ENCODE data around the gene ZCRB1.

ZCRB1 gene

DNA sequence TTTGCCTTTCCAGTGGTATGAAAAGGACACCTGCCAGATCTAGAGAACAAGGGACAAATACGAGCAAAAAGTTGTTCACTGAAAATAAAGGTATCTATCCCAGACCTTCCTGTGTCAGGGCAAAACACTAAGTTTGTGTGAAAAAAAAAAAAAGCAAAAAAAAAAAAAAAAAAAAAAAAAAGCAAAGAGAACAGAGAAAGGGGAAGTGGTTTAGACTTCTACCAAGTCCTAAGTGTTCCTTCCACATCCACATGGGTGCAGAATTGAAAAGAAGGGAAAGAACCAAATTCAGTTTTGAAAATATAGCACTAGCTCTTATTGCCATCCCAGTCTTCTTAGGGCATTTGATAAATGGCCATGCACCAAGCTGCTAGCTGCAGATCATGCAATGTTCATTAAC, 41.7 kb downstream of the ZCRB1 start:
- FAIRE-seq (peak; percentile 64), DNase-seq (ENCODE audit: extremely low spot score, insufficient read length, low read depth) (no peak)

DNA sequence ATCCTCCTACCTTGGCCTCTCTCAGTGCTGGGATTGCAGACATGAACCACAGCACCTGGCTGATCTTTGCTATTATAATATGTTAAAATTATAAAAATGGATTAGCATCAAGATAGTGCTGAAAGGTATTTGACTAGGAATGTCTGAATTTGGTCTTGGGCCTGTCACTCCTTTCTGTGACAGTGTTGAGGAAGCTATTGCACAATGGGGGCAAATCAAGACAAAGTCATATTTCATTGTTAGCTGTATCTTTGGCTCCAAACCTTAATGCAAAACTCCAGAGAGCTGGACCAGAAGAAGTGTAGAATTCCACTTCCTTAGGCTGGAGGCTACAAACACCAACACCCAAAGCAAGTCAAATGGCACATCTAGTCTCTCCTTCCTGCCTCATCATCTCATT, 42.2 kb downstream of the ZCRB1 start:
- DNase-seq (ENCODE audit: extremely low spot score, insufficient read length, low read depth) (no peak), FAIRE-seq (no peak)

DNA sequence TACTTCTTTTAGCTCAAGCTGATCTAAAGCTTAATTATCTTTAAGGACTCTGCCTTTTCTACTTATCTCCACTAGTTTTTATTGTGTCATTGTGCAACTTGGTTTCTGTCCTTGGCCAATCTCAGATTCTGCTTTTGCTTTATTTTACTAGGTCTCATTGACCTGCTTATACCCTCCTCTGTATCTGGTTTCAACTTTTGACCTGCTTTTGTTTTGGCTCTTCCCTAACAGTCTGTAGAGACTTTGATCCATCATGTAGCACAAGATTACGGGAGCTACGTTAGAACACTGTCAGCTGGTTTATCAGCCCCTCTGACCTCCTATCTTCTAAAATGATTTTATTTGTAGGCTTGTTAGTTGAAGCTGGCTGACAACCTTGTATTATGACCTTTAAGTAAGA, 43.6 kb downstream of the ZCRB1 start:
- no peak for DNase-seq (ENCODE audit: extremely low spot score, insufficient read length, low read depth)
- FAIRE-seq = no peak

DNA sequence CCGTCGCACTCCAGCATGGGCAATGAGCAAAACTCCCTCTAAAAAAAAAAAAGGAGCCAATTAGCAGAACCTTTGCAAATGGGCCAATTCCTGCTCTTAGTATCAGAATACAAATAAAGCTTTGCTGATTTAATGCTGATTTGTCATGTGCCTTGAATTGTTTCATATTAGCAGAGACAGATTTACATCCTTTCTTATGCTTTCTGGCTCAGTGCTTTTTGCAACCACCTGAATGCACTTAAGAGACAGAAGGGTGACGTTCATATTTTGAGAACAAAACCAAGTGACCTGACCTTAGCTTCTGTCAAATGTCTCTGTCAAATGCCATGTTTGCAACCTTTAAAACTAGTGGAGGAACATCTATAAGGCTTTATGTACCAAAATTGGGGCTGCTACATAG, 44.0 kb downstream of the ZCRB1 start:
- DNase-seq (ENCODE audit: extremely low spot score, insufficient read length, low read depth) (no peak), FAIRE-seq (no peak)

DNA sequence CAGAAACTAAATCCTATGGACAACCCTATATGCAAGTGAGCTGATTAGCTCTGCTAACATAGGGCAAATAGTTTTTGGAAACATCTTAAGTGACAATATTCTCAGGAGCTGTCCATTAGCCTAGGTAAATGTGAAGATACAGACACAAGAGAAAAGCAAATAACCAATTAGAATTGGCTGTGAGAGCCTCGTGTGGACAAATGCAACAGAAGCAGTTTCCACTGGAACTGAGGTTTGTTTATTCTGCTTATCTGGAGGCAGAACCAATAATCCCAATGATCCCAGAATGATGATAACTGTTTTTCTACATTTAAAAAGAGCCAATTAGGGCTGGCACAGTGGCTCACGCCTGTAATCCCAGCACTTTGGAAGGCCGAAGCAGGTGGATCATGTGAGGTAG, 44.6 kb downstream of the ZCRB1 start:
- FAIRE-seq (no peak), DNase-seq (ENCODE audit: extremely low spot score, insufficient read length, low read depth) (no peak)

DNA sequence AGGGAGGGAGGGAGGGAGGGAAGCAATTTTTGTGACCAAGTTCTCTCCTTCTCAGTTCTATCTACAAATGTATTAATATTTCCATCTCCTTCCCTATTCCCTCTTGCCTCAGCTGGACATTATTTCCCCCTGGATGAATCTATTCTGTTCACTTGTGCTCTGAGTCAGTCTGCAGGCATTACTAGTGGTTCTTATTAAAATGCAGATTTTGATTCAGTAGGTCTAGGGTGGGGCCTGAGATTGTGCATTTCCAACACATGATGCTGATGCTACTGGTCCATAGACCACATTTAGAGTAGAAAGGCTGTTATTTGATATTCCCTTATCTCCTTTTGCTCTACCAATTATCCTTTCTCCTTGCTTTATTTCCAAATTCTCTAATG, 47.8 kb downstream of the ZCRB1 start:
- FAIRE-seq (no peak), DNase-seq (ENCODE audit: extremely low spot score, insufficient read length, low read depth) (no peak)

DNA sequence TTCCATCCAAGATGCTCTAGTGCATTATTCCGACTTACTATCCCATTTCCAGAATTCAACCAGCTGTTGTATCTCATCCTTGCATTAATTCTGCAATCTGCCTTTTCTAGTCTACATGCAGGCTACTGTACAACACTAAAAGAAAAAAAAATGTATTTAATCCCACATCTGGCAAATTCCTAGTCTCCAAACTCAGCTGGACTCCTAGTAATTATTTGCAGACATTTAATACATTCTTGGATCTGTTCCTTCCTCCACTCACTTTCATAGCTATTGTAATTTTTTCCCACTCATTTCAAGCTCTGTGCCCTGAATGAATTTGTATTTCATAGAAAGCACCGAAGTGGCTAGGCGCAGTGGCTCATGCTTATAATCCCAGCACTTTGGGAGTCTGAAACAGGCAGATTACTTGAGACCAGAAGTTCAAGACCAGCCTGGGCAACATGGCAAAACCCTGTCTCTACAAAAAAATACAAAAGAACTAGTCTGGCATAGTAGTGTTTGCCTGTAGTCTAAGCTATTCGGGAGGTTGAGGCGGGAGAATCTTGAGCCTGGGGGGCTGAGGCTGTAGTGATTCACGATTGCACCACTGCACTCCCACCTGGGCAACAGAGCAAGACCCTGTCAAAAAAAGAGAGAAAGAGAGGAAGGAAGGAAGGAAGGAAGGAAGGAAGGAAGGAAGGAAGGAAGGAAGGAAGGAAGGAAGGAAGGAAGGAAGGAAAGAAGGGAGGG, 48.3 kb downstream of the ZCRB1 start:
- DNase-seq (ENCODE audit: extremely low spot score, insufficient read length, low read depth) (no peak), FAIRE-seq (no peak)

DNA sequence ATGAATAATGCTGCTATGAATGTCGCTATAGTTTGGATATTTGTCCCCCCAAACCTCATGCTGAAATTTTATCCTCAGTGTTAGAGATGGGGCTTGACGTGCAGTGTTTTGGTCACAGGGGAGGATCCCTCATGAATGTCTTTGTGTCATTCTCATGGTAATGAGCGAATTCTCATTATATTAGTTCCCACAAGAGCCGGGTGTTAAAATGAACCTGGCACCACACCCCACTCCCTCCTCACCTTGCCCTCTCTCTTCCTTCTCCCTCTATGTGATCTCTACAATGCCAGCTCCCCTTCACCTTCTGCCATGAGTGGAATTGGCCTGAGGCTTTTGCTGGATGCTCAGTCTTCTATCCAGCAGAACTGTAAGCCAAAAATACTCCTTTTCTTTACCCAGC, 50.4 kb downstream of the ZCRB1 start:
- no peak for FAIRE-seq
- no peak for DNase-seq (ENCODE audit: extremely low spot score, insufficient read length, low read depth)

DNA sequence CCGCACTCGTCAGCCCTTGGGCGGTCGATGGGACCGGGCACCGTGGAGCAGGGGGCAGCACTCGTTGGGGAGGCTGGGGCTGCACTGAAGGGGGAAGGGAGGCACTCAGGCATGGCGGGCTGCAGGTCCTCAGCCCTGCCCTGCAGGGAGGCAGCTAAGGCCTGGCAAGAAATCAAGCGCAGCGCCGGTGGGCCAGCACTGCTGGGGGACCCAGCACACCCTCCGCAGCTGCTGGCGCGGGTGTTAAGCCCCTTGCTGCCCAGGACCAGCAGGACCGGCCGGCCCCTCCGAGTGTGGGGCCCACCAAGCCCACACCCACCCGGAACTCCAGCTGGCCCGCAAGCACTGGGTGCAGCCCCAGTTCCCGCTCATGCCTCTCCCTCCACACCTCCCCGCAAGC, 52.2 kb downstream of the ZCRB1 start:
- DNase-seq (ENCODE audit: extremely low spot score, insufficient read length, low read depth) = no peak
- FAIRE-seq = no peak

DNA sequence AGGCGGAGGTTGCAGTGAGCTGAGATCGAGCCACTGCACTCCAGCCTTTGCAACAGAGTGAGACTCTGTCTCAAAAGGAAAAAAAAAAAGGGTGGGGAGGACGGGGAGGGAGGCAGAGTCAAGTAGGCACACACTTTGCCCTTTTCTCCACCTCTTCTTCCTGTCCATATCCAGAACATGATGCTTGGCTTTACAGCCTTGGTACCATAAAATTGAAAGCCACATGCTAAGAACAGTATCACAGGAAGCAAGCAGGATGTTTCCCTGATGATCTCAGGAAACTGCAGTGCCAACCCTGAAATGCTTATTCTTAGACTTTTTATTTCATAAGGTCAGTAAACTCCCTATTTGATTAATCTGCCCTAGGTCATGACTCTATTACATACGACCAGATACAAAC, 55.3 kb downstream of the ZCRB1 start:
- no peak for DNase-seq (ENCODE audit: extremely low spot score, insufficient read length, low read depth)
- FAIRE-seq = no peak

DNA sequence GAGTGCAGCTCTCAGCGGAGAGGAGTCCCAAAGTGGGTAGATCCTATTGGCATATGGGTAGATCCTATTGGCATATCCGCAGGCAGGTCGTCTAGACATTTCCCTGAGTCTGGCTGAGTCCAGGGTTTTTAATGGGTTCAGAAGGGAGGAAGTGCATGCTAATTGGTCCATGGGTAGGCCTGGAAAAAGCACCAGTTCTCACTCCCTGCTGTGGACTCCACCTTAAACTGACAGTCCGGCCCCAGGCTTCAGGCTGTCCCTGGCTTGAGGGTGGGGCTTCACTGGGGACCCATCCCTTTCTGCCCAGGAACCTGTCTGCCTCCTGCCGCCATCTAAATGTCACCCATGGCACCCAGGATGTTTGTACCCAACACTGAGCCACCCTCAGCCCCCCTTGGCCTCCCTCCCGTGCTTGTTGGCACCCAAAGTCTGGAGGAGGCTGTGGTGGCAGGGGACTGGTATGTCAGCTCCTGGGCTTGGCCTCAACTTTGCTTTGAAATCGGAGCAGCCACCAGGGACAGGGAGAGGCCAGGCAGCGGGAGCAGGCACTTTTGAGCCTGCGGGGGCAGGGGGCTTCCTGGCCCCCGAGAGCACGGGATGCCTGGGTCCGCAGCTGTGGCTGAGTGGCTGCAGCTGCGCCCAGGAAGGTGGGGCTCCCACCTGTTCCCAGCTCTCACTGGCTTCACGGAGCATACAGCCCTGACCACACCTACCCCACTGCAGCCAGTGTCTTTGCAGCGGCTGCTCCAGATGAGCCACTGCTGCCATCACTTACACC, 58.3 kb downstream of the ZCRB1 start:
- no peak for FAIRE-seq

DNA sequence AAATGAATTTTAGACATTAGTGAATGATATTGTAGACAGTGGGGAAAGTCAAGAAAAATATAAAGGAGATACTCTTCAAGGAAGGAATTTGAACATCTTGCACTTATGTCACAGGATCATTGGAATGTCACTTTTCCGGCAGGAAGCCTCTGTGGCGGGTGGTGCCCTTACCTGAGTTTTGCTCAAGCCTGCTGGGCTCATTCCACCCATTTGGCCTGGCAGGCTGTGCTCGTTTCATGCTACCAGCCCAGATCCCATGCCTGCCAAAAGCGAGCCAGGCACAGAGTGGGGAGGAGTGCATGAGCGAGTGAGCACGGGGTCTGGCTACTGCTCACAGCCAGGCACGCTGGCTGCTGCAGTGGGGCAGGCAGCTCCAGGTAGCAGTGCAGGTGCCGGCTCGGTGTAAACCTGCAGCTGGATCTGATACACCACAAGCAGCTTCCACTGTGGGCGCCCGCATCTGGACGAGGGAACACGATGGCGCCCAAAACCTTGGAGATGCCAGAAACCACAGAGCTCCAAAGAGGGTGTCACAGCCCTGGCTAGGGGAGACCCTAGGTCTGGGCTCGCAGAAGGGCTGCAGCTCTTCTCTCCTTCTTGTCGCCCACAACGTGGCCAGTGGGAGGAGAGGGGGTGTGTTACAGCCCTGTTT, 59.2 kb downstream of the ZCRB1 start:
- no peak for FAIRE-seq
- no peak for DNase-seq (ENCODE audit: extremely low spot score, insufficient read length, low read depth)

More for the DNA sequence above, 58.3 kb downstream of the ZCRB1 start:
- no peak for DNase-seq (ENCODE audit: extremely low spot score, insufficient read length, low read depth)

DNA sequence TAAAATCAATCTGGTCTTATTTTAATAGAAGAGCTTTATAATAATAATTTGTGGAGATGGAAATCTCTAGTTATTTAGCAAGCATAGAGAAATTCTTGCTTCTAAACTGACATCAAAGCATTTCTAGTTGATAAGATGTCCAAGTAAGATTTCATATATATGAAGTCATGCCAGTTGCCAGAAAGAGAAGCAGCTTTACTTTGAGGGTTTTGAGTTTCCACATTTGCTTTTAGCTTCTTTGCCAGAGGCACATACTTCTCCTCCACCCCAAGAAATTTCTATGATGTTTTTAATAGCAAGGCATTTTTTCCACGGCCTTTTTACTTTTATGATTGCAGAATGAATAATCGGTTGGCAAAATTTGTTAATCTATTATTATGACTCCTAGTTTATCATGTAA, 63.6 kb downstream of the ZCRB1 start:
- FAIRE-seq (no peak), DNase-seq (ENCODE audit: extremely low spot score, insufficient read length, low read depth) (no peak)
